ENCODE results near the gene PSMG3. TPM values are rescaled to one million over a fixed set of nuclear protein-coding genes. Genes with fewer than 3 reads are reported as not detected.

The PSMG3 gene
- total RNA-seq, 1 donor from 2014 or later = 31.7 TPM

DNA sequence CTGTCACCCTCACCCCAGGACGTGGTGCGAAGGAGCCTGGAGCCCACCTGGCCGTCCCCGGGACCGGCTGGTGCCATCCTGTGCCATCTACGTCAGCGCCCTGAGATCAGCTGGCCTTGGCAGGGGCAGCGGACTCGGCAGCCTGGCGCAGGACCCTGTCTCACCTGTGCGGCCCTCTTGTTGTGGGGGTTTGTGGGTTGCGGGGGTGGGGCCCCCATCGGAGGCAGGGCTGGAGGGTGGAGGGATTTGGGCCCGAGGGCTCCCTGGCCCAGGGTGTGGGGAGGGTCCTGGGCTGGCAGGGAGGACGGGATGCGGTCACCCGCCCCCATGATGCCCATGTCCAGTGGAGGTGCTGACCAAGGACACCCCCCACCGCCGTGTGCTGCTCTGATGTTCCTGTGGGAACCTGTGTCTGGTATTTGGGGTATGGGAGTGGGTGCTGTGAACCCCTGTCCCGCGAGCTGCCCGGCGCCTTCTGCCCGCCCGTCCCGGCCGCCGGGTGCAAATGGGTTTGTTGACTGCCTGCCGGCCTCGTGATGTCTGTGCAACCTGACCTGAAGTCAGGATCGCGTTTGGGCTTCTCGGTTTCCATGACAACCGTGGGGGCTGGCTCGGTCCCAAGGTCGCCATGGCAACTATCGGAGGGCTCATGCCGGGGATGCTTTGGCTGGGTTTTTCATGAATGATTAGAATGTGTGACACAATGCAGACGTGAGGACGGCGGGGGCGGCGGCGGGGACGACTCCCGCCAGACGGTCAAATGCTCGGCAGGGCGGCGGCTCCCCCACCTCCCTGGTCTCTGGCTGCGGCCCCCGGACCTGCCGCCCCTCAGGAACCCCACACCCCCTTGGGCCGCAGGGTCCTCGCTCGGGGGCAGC lies 32.1 kb downstream of the PSMG3 start:
- H3K4me3 Mint-ChIP-seq (ENCODE audit: unreplicated experiment) = peak overlapping the region; percentile 80
- peaks cover 3% of the 10 kb centered on the region for H3K36me3 Mint-ChIP-seq (ENCODE audit: low read depth)
- peaks cover 38% of the 10 kb centered on the region for H3K4me1 Mint-ChIP-seq (ENCODE audit: low read depth)
- no peaks in the 10 kb centered on the region for H3K9me3 Mint-ChIP-seq (ENCODE audit: low read depth)
- TF ChIP-seq, protein P1, sequence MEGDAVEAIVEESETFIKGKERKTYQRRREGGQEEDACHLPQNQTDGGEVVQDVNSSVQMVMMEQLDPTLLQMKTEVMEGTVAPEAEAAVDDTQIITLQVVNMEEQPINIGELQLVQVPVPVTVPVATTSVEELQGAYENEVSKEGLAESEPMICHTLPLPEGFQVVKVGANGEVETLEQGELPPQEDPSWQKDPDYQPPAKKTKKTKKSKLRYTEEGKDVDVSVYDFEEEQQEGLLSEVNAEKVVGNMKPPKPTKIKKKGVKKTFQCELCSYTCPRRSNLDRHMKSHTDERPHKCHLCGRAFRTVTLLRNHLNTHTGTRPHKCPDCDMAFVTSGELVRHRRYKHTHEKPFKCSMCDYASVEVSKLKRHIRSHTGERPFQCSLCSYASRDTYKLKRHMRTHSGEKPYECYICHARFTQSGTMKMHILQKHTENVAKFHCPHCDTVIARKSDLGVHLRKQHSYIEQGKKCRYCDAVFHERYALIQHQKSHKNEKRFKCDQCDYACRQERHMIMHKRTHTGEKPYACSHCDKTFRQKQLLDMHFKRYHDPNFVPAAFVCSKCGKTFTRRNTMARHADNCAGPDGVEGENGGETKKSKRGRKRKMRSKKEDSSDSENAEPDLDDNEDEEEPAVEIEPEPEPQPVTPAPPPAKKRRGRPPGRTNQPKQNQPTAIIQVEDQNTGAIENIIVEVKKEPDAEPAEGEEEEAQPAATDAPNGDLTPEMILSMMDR (IDR thresholded peaks at IDR 0.05) = peak; percentile 1
- no peaks in the 10 kb centered on the region for H3K27me3 Mint-ChIP-seq (ENCODE audit: low read depth)
- DNase-seq (ENCODE audit: low spot score) = no peak
- H3K27ac Mint-ChIP-seq (ENCODE audit: unreplicated experiment) = peak overlapping the region; percentile 100

DNA sequence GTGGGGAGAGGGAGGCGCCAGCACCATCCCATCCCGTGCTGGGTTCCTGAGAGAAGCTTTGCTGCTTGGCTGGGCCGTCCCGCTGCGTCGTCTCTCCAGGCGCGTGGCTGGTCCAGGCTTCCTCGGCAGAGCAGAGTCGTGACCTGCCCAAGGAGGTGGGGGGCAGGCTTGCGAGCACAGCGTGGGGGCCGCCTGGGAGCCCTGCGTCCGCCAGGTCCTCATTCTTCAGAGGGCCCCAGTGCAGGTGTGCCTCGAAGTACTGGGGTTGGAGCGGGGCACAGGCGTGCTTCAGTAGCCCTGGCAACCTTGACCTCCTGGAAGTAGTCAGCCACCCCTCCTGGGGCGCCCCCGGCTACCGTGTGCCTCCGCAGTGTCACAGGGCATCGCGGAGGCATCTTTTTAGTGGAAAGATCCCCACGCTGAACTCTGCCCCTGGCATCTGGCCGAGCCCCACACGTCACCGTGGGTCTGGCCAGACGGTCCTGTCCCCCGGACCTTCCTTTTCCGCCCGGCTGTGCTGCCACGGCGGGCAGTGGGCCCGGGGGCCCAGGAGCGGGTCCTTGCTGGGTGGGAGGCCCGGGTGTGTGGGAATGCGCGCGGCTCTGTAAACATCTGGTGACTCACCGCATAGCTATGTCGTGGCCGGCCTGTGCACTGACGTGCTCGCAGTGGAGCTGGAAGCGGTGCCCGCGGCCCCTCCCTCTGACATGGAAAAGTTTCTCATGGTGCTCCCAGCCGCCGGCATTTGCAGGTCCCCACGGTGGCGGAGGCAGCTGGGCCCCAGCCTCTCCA lies 32.9 kb downstream of the PSMG3 start:
- H3K27ac Mint-ChIP-seq (ENCODE audit: unreplicated experiment) = peak overlapping the region; percentile 100
- peak; percentile 100 for DNase-seq (ENCODE audit: low spot score)
- H3K9me3 Mint-ChIP-seq (ENCODE audit: low read depth) = no peaks in the 10 kb centered on the region
- TF ChIP-seq, protein P1 (IDR thresholded peaks at IDR 0.05) = no peak
- peak overlapping the region; percentile 80 for H3K4me3 Mint-ChIP-seq (ENCODE audit: unreplicated experiment)
- no peaks in the 10 kb centered on the region for H3K27me3 Mint-ChIP-seq (ENCODE audit: low read depth)
- H3K36me3 Mint-ChIP-seq (ENCODE audit: low read depth) = peaks cover 3% of the 10 kb centered on the region
- peaks cover 46% of the 10 kb centered on the region for H3K4me1 Mint-ChIP-seq (ENCODE audit: low read depth)

DNA sequence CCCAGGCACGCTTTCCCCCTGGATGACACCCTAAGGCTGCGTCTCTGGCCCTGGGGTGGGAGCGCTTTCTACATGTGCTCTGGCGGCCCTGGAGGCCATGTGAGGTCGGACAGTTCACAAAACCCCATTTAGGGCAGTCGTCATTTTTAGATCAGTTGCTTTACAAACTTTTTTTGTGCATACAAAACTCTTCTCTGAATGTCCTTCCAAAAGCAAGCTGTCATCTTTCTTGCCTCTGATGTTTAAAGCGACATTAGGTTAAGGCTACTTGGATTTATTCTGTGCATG lies 33.4 kb downstream of the PSMG3 start:
- DNase-seq (ENCODE audit: low spot score) = no peak
- H3K4me3 Mint-ChIP-seq (ENCODE audit: unreplicated experiment) = peak overlapping the region; percentile 5
- no peaks in the 10 kb centered on the region for H3K9me3 Mint-ChIP-seq (ENCODE audit: low read depth)
- peak overlapping the region; percentile 100 for H3K27ac Mint-ChIP-seq (ENCODE audit: unreplicated experiment)
- H3K27me3 Mint-ChIP-seq (ENCODE audit: low read depth) = no peaks in the 10 kb centered on the region
- TF ChIP-seq, protein P1 (IDR thresholded peaks at IDR 0.05) = no peak
- H3K36me3 Mint-ChIP-seq (ENCODE audit: low read depth) = peaks cover 3% of the 10 kb centered on the region
- H3K4me1 Mint-ChIP-seq (ENCODE audit: low read depth) = peaks cover 51% of the 10 kb centered on the region

DNA sequence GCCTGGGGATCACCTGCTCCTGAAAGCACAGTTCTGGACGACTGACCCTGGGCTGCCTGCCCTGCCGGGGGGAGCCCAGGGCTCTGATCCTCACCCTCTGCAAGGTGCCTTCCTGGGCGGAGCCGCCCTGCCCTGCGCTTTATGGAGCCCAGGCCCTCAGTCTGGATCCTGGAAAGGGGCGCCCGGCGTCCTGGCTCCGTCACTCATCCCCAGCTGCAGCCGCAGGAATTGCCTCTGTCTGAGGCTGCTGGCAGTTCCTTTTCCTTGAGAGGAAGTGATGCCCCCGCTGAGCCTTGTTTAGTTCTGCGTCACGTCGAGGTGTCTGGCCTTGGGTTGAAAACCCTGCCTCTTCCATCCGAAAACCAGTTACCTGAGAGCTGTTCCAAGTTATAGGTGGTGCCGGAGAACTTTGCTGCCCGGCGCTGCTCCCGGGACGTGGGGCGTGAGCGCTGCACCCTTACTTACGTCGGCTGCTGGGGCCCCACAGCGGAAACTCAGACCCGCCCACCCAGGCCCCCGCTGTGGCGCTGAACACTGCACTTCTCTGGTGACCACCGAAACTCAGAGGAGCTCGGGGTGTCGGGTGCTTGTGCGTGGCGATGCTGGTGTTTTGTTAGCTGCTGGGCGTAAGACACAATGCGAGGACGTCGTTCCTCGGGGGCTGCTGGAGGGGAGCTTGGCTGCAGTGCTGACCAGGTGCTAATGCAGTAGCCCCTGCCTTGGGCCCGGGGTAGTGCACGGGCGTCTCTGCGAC lies 34.0 kb downstream of the PSMG3 start:
- TF ChIP-seq, protein P1 (IDR thresholded peaks at IDR 0.05) = no peak
- H3K27me3 Mint-ChIP-seq (ENCODE audit: low read depth) = no peaks in the 10 kb centered on the region
- no peak for DNase-seq (ENCODE audit: low spot score)
- no peaks in the 10 kb centered on the region for H3K36me3 Mint-ChIP-seq (ENCODE audit: low read depth)
- H3K4me3 Mint-ChIP-seq (ENCODE audit: unreplicated experiment) = no peak overlapping the region
- peak overlapping the region; percentile 54 for H3K27ac Mint-ChIP-seq (ENCODE audit: unreplicated experiment)
- peaks cover 51% of the 10 kb centered on the region for H3K4me1 Mint-ChIP-seq (ENCODE audit: low read depth)
- no peaks in the 10 kb centered on the region for H3K9me3 Mint-ChIP-seq (ENCODE audit: low read depth)

DNA sequence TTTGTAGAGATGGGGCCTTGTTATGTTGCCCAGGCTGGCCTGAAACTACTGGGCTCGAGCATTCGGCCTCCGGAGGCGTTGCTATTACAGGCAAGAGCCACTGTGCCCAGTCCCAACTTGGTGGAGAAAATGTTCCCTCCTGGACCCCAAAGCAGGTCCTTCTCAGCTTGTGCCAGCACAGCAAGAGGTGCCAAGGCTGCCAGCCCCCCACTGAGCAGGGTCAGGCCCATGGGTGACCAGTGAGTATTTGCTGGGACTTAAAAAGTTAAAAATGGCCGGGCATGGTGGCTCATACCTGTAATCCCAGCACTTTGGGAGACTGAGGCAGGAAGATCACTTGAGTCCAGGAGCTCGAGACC lies 34.8 kb downstream of the PSMG3 start:
- H3K4me3 Mint-ChIP-seq (ENCODE audit: unreplicated experiment) = no peak overlapping the region
- H3K27me3 Mint-ChIP-seq (ENCODE audit: low read depth) = no peaks in the 10 kb centered on the region
- no peak for DNase-seq (ENCODE audit: low spot score)
- TF ChIP-seq, protein P1 (IDR thresholded peaks at IDR 0.05) = no peak
- H3K27ac Mint-ChIP-seq (ENCODE audit: unreplicated experiment) = peak overlapping the region; percentile 78
- peaks cover 51% of the 10 kb centered on the region for H3K4me1 Mint-ChIP-seq (ENCODE audit: low read depth)
- no peaks in the 10 kb centered on the region for H3K9me3 Mint-ChIP-seq (ENCODE audit: low read depth)
- H3K36me3 Mint-ChIP-seq (ENCODE audit: low read depth) = no peaks in the 10 kb centered on the region
